ENCODE data around the gene ELK3.

The ELK3 gene

DNA sequence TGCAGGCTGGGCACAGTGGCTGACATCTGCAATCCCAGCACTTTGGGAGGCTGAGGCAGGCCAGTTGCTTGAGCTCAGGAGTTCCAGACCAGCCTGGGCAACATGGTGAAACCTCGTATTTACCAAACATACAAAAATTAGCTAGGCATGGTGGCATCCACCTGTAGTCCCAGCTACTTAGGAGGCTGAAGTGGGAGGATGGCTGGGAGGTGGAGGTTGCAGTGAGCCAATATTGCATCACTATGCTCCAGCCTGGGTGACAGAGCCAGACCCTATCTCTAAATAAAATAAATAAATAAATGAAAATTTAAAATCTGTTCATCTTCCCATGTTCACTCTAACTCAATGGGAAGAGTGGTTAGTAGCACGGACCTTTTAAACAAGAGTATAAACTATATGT is 71.2 kb downstream of the ELK3 start:
- no peak overlapping the region for H3K27ac ChIP-seq (ENCODE audit: low read length)
- H3K27me3 ChIP-seq (ENCODE audit: insufficient read depth, low read length, poor library complexity) = no peaks in the 10 kb centered on the region
- DNase-seq (no peak), ATAC-seq (ENCODE audit: insufficient read depth, low read depth) (no peak)
- H2AFZ ChIP-seq (ENCODE audit: low read depth, low read length) = no peak overlapping the region
- H3K79me2 ChIP-seq (ENCODE audit: insufficient read depth, low read length) = no peaks in the 10 kb centered on the region
- no peak overlapping the region for H3K4me2 ChIP-seq (ENCODE audit: insufficient read depth, low read length)
- no peaks in the 10 kb centered on the region for H3K4me1 ChIP-seq (ENCODE audit: insufficient read depth, low read length)
- H3K36me3 ChIP-seq (ENCODE audit: insufficient read depth, low read length) = peaks cover 77% of the 10 kb centered on the region
- TF ChIP-seq, protein P1, sequence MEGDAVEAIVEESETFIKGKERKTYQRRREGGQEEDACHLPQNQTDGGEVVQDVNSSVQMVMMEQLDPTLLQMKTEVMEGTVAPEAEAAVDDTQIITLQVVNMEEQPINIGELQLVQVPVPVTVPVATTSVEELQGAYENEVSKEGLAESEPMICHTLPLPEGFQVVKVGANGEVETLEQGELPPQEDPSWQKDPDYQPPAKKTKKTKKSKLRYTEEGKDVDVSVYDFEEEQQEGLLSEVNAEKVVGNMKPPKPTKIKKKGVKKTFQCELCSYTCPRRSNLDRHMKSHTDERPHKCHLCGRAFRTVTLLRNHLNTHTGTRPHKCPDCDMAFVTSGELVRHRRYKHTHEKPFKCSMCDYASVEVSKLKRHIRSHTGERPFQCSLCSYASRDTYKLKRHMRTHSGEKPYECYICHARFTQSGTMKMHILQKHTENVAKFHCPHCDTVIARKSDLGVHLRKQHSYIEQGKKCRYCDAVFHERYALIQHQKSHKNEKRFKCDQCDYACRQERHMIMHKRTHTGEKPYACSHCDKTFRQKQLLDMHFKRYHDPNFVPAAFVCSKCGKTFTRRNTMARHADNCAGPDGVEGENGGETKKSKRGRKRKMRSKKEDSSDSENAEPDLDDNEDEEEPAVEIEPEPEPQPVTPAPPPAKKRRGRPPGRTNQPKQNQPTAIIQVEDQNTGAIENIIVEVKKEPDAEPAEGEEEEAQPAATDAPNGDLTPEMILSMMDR (IDR thresholded peaks at IDR 0.05; ENCODE audit: borderline replicate concordance, extremely low read depth, low read length, poor library complexity, severe bottlenecking) = no peak
- TF ChIP-seq EZH2 (IDR thresholded peaks at IDR 0.05; ENCODE audit: borderline replicate concordance, low read depth, low read length, severe bottlenecking) = no peak
- H4K20me1 ChIP-seq (ENCODE audit: insufficient read depth, low read length) = no peaks in the 10 kb centered on the region
- no peaks in the 10 kb centered on the region for H3K9me3 ChIP-seq (ENCODE audit: insufficient read depth, low read length, severe bottlenecking)
- no peak overlapping the region for H3K9ac ChIP-seq (ENCODE audit: low read depth, low read length)
- H3K4me3 ChIP-seq (ENCODE audit: low read depth in 1 of 2, low read length in 2 of 2) = no peak overlapping the region

DNA sequence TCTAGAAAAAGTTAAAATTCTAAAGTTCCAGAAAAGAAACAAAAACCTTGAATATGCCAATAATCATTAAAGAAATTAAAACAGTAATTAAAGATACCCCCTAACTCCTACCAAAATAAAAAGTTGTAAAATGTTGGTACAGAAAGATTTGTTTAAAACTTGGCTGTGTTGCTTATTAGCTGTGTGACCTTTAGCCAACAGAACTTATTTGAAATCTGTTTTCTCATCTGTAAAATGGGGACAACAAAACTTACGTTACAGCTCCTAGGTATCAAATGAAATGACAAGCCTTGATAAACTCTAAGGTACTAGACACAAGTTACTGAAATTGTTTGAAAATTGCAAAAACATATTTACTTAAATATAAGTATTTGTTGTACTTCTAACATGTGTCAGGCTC is 71.7 kb downstream of the ELK3 start:
- Histone ChIP-seq H2AFZ (ENCODE audit: low read depth, low read length) (no peak overlapping the region), H3K9me3 (ENCODE audit: insufficient read depth, low read length, severe bottlenecking) (no peaks in the 10 kb centered on the region), H3K4me3 (ENCODE audit: low read depth in 1 of 2, low read length in 2 of 2) (no peak overlapping the region), H3K27ac (ENCODE audit: low read length) (no peak overlapping the region), H3K36me3 (ENCODE audit: insufficient read depth, low read length) (peaks cover 77% of the 10 kb centered on the region), H3K4me2 (ENCODE audit: insufficient read depth, low read length) (no peak overlapping the region), H3K27me3 (ENCODE audit: insufficient read depth, low read length, poor library complexity) (no peaks in the 10 kb centered on the region), H3K9ac (ENCODE audit: low read depth, low read length) (no peak overlapping the region), H3K79me2 (ENCODE audit: insufficient read depth, low read length) (no peaks in the 10 kb centered on the region), H3K4me1 (ENCODE audit: insufficient read depth, low read length) (no peaks in the 10 kb centered on the region), H4K20me1 (ENCODE audit: insufficient read depth, low read length) (no peaks in the 10 kb centered on the region)
- no peak for DNase-seq
- TF ChIP-seq EZH2 (IDR thresholded peaks at IDR 0.05; ENCODE audit: borderline replicate concordance, low read depth, low read length, severe bottlenecking) = no peak
- TF ChIP-seq, protein P1 (IDR thresholded peaks at IDR 0.05; ENCODE audit: borderline replicate concordance, extremely low read depth, low read length, poor library complexity, severe bottlenecking) = no peak
- no peak for ATAC-seq (ENCODE audit: insufficient read depth, low read depth)

- DNase-seq (no peak), ATAC-seq (ENCODE audit: insufficient read depth, low read depth) (no peak)
- Histone ChIP-seq H4K20me1 (ENCODE audit: insufficient read depth, low read length) (no peaks in the 10 kb centered on the region), H3K4me1 (ENCODE audit: insufficient read depth, low read length) (no peaks in the 10 kb centered on the region), H3K4me2 (ENCODE audit: insufficient read depth, low read length) (no peak overlapping the region), H3K27ac (ENCODE audit: low read length) (no peak overlapping the region), H3K79me2 (ENCODE audit: insufficient read depth, low read length) (no peaks in the 10 kb centered on the region), H2AFZ (ENCODE audit: low read depth, low read length) (no peak overlapping the region), H3K36me3 (ENCODE audit: insufficient read depth, low read length) (peaks cover 78% of the 10 kb centered on the region), H3K9me3 (ENCODE audit: insufficient read depth, low read length, severe bottlenecking) (no peaks in the 10 kb centered on the region), H3K27me3 (ENCODE audit: insufficient read depth, low read length, poor library complexity) (no peaks in the 10 kb centered on the region), H3K4me3 (ENCODE audit: low read depth in 1 of 2, low read length in 2 of 2) (no peak overlapping the region), H3K9ac (ENCODE audit: low read depth, low read length) (no peak overlapping the region)
- TF ChIP-seq, protein P1 (IDR thresholded peaks at IDR 0.05; ENCODE audit: borderline replicate concordance, extremely low read depth, low read length, poor library complexity, severe bottlenecking) = no peak
- TF ChIP-seq EZH2 (IDR thresholded peaks at IDR 0.05; ENCODE audit: borderline replicate concordance, low read depth, low read length, severe bottlenecking) = no peak
These were observed 72.1 kb downstream of the ELK3 start for GRCh38 chr12:96266238-96266637.
